Stimulated activated CD8-positive, alpha-beta memory T cell treated with anti-CD3 and anti-CD28 coated beads, Interleukin-12 subunit alpha, Interleukin-12 subunit beta, amount 100 ng/mL, for 24 hours (primary cell): ENCODE results near the gene RPL28.
"Not testable (repeated sequence)": the region's sequence is repeated elsewhere in the genome, so short reads cannot be mapped to it uniquely, and the experiment has no call there.

Source experiments
- DNase-seq: peaks from one replicate; pipeline ENCODE4 v3.0.0-alpha.2; 2020; ENCODE audit errors: extremely low read depth

Gene RPL28

GRCh38 chr19:55391702-55392615, 6.2 kb downstream of the RPL28 start:
- no peak for DNase-seq

GRCh38 chr19:55392820-55393761, 7.4 kb downstream of the RPL28 start:
- DNase-seq, result no peak

- DNase-seq, result no peak
These were observed 12.6 kb downstream of the RPL28 start for GRCh38 chr19:55398200-55398925.

- DNase-seq, result no peak
These were observed 14.8 kb downstream of the RPL28 start for GRCh38 chr19:55400281-55401087.

- DNase-seq, result not testable (repeated sequence)
These were observed 15.7 kb downstream of the RPL28 start for GRCh38 chr19:55401390-55401789.

- no peak for DNase-seq
These were observed 16.8 kb downstream of the RPL28 start for GRCh38 chr19:55402509-55402908.

- DNase-seq, result no peak
These were observed 19.9 kb downstream of the RPL28 start for GRCh38 chr19:55405638-55406037.

- DNase-seq, result no peak
These were observed 20.5 kb downstream of the RPL28 start for GRCh38 chr19:55406091-55406825.

- no peak for DNase-seq
These were observed 21.3 kb downstream of the RPL28 start for GRCh38 chr19:55406826-55407549.

GRCh38 chr19:55407550-55407799, 21.7 kb downstream of the RPL28 start, which contains the start of gene UBE2S:
UBE2S (minus strand) TSS chr19:55407788; CDS start chr19:55407589, 199 bp downstream.
- not testable (repeated sequence) for DNase-seq

GRCh38 chr19:55407800-55408532, 22.2 kb downstream of the RPL28 start:
- peak; percentile 92 for DNase-seq

GRCh38 chr19:55408533-55408872, 22.8 kb downstream of the RPL28 start:
- DNase-seq, result no peak

- not testable (repeated sequence) for DNase-seq
These were observed 23.4 kb downstream of the RPL28 start for GRCh38 chr19:55409179-55409578.

- no peak for DNase-seq
These were observed 24.4 kb downstream of the RPL28 start for GRCh38 chr19:55410168-55410567.

GRCh38 chr19:55418185-55418584, 32.5 kb downstream of the RPL28 start:
- no peak for DNase-seq

GRCh38 chr19:55419103-55419502, 33.4 kb downstream of the RPL28 start:
- DNase-seq, result no peak

GRCh38 chr19:55419624-55420236, 34.0 kb downstream of the RPL28 start:
- no peak for DNase-seq

GRCh38 chr19:55421281-55421680, 35.5 kb downstream of the RPL28 start:
- DNase-seq, result not testable (repeated sequence)
